ENCODE measurements around the gene TENT4A.

- no peak for TF ChIP-seq CTCF (IDR thresholded peaks at IDR 0.05; ENCODE audit: low read depth, low read length)
- TF ChIP-seq EZH2phosphoT487 (IDR thresholded peaks at IDR 0.05; ENCODE audit: low read depth): no peak
These were observed 5.4 kb upstream of the TENT4A start for GRCh38 chr5:6707852-6708251.
